NT2/D1 (cell line): ENCODE results near the gene REEP3.

ENCODE experiments used
- SUZ12 ChIP-seq: IDR thresholded peaks from 2 replicates; pipeline ENCODE4 v1.6.1; 2011; ENCODE audit not compliant: insufficient read length, insufficient read depth; ENCODE audit errors: extremely low read depth
- YY1 ChIP-seq: IDR thresholded peaks from 2 replicates; pipeline ENCODE4 v1.6.1; 2011; ENCODE audit not compliant: insufficient read length, insufficient read depth
- ZNF274 ChIP-seq: IDR thresholded peaks from 2 replicates; pipeline ENCODE4 v1.6.1; 2011; ENCODE audit warnings: mild to moderate bottlenecking, low read depth, low read length

DNA sequence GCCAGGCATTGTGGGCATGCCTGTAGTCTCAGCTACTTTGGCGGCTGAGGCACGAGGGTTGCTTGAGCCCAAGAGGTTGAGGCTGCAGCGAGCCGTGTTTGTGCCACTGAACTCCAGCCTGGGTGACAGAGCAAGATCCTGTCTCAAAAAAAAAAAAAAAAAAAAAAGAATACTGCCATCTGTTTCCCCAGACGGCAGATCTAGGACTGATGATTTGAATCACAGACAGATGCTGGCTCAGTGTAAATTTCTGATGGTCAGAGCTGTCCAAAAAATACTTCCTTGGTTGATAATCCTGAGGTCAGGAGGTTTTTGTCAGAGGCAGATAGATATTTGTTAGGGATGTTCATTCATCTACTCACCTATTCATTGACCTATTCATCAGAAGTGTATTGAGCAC is 130.7 kb downstream of the REEP3 start:
- no peak for TF ChIP-seq YY1
- TF ChIP-seq ZNF274: no peak
- no peak for TF ChIP-seq SUZ12
